ENCODE data around the gene MAD1L1. TPM values are rescaled to one million over a fixed set of nuclear protein-coding genes. Genes with fewer than 3 reads are reported as not detected.
"Not testable (repeated sequence)": the region's sequence is repeated elsewhere in the genome, so short reads cannot be mapped to it uniquely, and the experiment has no call there.

The MAD1L1 gene
- total RNA-seq, 2 experiments from 2014 or later = 58.3 to 65.3 TPM

DNA sequence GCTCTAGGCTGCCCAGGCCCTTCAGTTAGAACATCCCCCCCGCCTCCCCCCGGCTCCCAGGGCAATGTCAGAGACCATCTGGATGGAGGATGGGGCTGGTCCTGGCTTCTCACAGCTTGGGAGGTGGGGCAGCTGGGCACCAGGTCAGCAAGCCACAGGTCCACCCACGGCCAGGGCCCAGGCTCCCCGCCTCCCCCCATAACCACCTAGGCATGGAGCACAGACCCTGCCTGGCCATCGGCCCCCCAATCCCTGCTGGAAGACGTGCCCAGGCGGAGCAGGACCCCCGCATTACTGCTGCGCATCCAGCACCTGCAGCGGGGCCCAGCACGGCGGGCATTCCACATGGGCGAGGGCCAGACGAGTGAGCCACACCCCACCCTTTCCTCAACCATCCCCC is 393.0 kb downstream of the MAD1L1 start:
- BruUV-seq (replicated peaks) = no TSS peak
- intact Hi-C loops (cut with micrococcal nuclease; ENCODE audit: unreplicated experiment) = no loop called here
- no peak for DNase-seq (ENCODE audit: low spot score)
- no peaks in the 10 kb centered on the region for H3K79me2 ChIP-seq (ENCODE audit: insufficient read depth, low read depth, low read length)
- no peaks in the 10 kb centered on the region for H4K20me1 ChIP-seq (ENCODE audit: insufficient read depth, low read length)
- H3K4me1 ChIP-seq (ENCODE audit: insufficient read depth, low read length, poor library complexity, severe bottlenecking) = peaks cover 7% of the 10 kb centered on the region
- TF ChIP-seq CTCF (conservative IDR thresholded peaks at IDR 0.05; ENCODE audit: low read length) (no peak), EZH2phosphoT487 (IDR thresholded peaks at IDR 0.05; ENCODE audit: borderline replicate concordance, low read depth, low read length) (no peak)
- ChIA-PET POLR2A (no interaction called here), CTCF (ENCODE audit: unreplicated experiment) (no interaction called here)
- H3K4me3 ChIP-seq (ENCODE audit: low read depth, low read length, poor library complexity, severe bottlenecking) = no peak overlapping the region
- no peaks in the 10 kb centered on the region for H3K9me3 ChIP-seq (ENCODE audit: low read length)
- no peak overlapping the region for H3K4me2 ChIP-seq (ENCODE audit: low read length)
- no peaks in the 10 kb centered on the region for H3K9me2 ChIP-seq (ENCODE audit: insufficient read depth, low read length)
- H3K36me3 ChIP-seq (ENCODE audit: insufficient read depth, low read length) = no peaks in the 10 kb centered on the region
- H3K27ac ChIP-seq (ENCODE audit: low read depth, low read length, poor library complexity, severe bottlenecking) = no peak overlapping the region
- no peak overlapping the region for H2AFZ ChIP-seq (ENCODE audit: low read length)

- H3K36me3 ChIP-seq (ENCODE audit: insufficient read depth, low read length); POLR2A ChIA-PET; H3K9me2 ChIP-seq (ENCODE audit: insufficient read depth, low read length); H3K4me3 ChIP-seq (ENCODE audit: low read depth, low read length, poor library complexity, severe bottlenecking); intact Hi-C loops (cut with micrococcal nuclease; ENCODE audit: unreplicated experiment); BruUV-seq (replicated peaks); H3K27ac ChIP-seq (ENCODE audit: low read depth, low read length, poor library complexity, severe bottlenecking); H4K20me1 ChIP-seq (ENCODE audit: insufficient read depth, low read length); H3K9me3 ChIP-seq (ENCODE audit: low read length); H3K4me1 ChIP-seq (ENCODE audit: insufficient read depth, low read length, poor library complexity, severe bottlenecking); CTCF ChIA-PET (ENCODE audit: unreplicated experiment); H2AFZ ChIP-seq (ENCODE audit: low read length); H3K4me2 ChIP-seq (ENCODE audit: low read length); DNase-seq (ENCODE audit: low spot score); H3K79me2 ChIP-seq (ENCODE audit: insufficient read depth, low read depth, low read length): not testable (repeated sequence)
These were observed 393.7 kb downstream of the MAD1L1 start for GRCh38 chr7:1838911-1839531.

DNA sequence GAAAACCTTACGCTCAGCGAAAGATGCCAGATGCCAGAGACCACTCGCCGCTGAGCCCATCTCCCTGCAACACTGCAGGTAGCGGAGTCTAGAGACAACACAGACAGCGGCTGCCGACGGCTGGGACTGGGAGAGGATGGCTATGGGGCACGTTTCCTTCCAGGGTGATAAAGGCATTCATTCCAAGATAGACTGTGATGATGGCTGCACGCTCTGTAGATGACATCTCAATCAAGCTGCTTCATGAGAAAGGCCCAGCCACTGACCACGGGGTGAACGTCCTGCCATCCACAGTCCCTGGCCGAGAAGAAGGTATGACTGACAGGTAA is 394.2 kb downstream of the MAD1L1 start:
- H4K20me1 ChIP-seq (ENCODE audit: insufficient read depth, low read length); H3K4me3 ChIP-seq (ENCODE audit: low read depth, low read length, poor library complexity, severe bottlenecking); BruUV-seq (replicated peaks); H3K79me2 ChIP-seq (ENCODE audit: insufficient read depth, low read depth, low read length); DNase-seq (ENCODE audit: low spot score); CTCF ChIA-PET (ENCODE audit: unreplicated experiment); H3K4me1 ChIP-seq (ENCODE audit: insufficient read depth, low read length, poor library complexity, severe bottlenecking); POLR2A ChIA-PET; H3K9me3 ChIP-seq (ENCODE audit: low read length); intact Hi-C loops (cut with micrococcal nuclease; ENCODE audit: unreplicated experiment); H3K27ac ChIP-seq (ENCODE audit: low read depth, low read length, poor library complexity, severe bottlenecking); H3K36me3 ChIP-seq (ENCODE audit: insufficient read depth, low read length); H2AFZ ChIP-seq (ENCODE audit: low read length); H3K9me2 ChIP-seq (ENCODE audit: insufficient read depth, low read length); H3K4me2 ChIP-seq (ENCODE audit: low read length): not testable (repeated sequence)

GRCh38 chr7:1837696-1838543 is 394.8 kb downstream of the MAD1L1 start:
- BruUV-seq (replicated peaks); POLR2A ChIA-PET; H3K4me3 ChIP-seq (ENCODE audit: low read depth, low read length, poor library complexity, severe bottlenecking); H3K4me2 ChIP-seq (ENCODE audit: low read length); H3K4me1 ChIP-seq (ENCODE audit: insufficient read depth, low read length, poor library complexity, severe bottlenecking); H3K79me2 ChIP-seq (ENCODE audit: insufficient read depth, low read depth, low read length); H4K20me1 ChIP-seq (ENCODE audit: insufficient read depth, low read length); CTCF ChIA-PET (ENCODE audit: unreplicated experiment); H2AFZ ChIP-seq (ENCODE audit: low read length); H3K9me2 ChIP-seq (ENCODE audit: insufficient read depth, low read length); H3K36me3 ChIP-seq (ENCODE audit: insufficient read depth, low read length); H3K9me3 ChIP-seq (ENCODE audit: low read length); intact Hi-C loops (cut with micrococcal nuclease; ENCODE audit: unreplicated experiment); DNase-seq (ENCODE audit: low spot score); H3K27ac ChIP-seq (ENCODE audit: low read depth, low read length, poor library complexity, severe bottlenecking): not testable (repeated sequence)

- intact Hi-C loops (cut with micrococcal nuclease; ENCODE audit: unreplicated experiment); H3K79me2 ChIP-seq (ENCODE audit: insufficient read depth, low read depth, low read length); H3K4me2 ChIP-seq (ENCODE audit: low read length); BruUV-seq (replicated peaks); H3K4me1 ChIP-seq (ENCODE audit: insufficient read depth, low read length, poor library complexity, severe bottlenecking); H3K9me3 ChIP-seq (ENCODE audit: low read length); H3K9me2 ChIP-seq (ENCODE audit: insufficient read depth, low read length); H3K27ac ChIP-seq (ENCODE audit: low read depth, low read length, poor library complexity, severe bottlenecking); POLR2A ChIA-PET; H3K4me3 ChIP-seq (ENCODE audit: low read depth, low read length, poor library complexity, severe bottlenecking); H3K36me3 ChIP-seq (ENCODE audit: insufficient read depth, low read length); DNase-seq (ENCODE audit: low spot score); H4K20me1 ChIP-seq (ENCODE audit: insufficient read depth, low read length); H2AFZ ChIP-seq (ENCODE audit: low read length): not testable (repeated sequence)
- CTCF ChIA-PET (ENCODE audit: unreplicated experiment) = interaction anchor here (0.6 kb wide), 1 partner anchor 314 kb away, joined by 3 read pairs; no protein-coding TSS in a partner anchor
These were observed 400.7 kb downstream of the MAD1L1 start for GRCh38 chr7:1831933-1832535.

Data from OCI-LY7 (cell line).